HCT116 (cell line): Measurements from ENCODE around the gene KATNBL1. TPM values are rescaled to one million over a fixed set of nuclear protein-coding genes. Genes with fewer than 3 reads are reported as not detected.
A peak's percentile ranks its signal among the peaks of the same experiment; 100 is the strongest.

Source experiments
- ATAC-seq: fragments of 200-7000 bp; cut with Tn5 transposase; 2 replicates; pipeline ENCODE4 v1.9.1; 2020; ENCODE audit warnings: mild to moderate bottlenecking, moderate library complexity
- BruUV-seq: library from RNA; stranded (reverse); fragments of 400-500 nt; replicated peaks from 2 replicates; lab custom pipeline; 2021; lab: Mats Ljungman, UMichigan
- CTCF ChIA-PET: fragments of 300-600 bp; sonication (Branson Sonifier 250); formaldehyde crosslinking; loops from one replicate; lab custom pipeline; 2021; ENCODE audit warnings: antibody characterized with exemption; lab: Charles Lee
- POLR2A ChIA-PET: fragments of 300-600, 350-600 bp; sonication (Branson Sonifier 250); formaldehyde crosslinking; loops from one replicate; lab custom pipeline; 2021; ENCODE audit warnings: antibody characterized with exemption; lab: Charles Lee
- RAD21 ChIA-PET, 2 experiments: fragments of 300-600 bp; sonication (Branson Sonifier 250); formaldehyde crosslinking; loops; one replicate each; lab custom pipeline; 2023; ENCODE audit warnings: low total read pairs in 2 of 2; ENCODE audit not compliant: uncharacterized antibody in 2 of 2, unreplicated experiment in 2 of 2, low non-redundant PET in 1 of 2; lab: Charles Lee
- DNase-seq: peaks from one replicate; pipeline ENCODE4 v3.0.0-alpha.2; 2010; ENCODE audit warnings: low read depth, low spot score
- H2AFZ ChIP-seq: fragments of 200-600 bp; shearing (Covaris generic), sonication (generic); 2 replicates; pipeline ENCODE4 v1.6.1; 2017; ENCODE audit warnings: low read depth, mixed run types, mixed read lengths, antibody characterized with exemption, low read length; ENCODE audit not compliant: poor library complexity, severe bottlenecking
- H3K27ac ChIP-seq: 2 replicates; pipeline ENCODE4 v1.5.1; 2012; ENCODE audit warnings: low read depth, low read length
- H3K27me3 ChIP-seq: fragments of 200-600 bp; sonication (generic); 2 replicates; pipeline ENCODE4 v1.6.1; 2016; ENCODE audit warnings: mixed run types, low read length, mixed read lengths; ENCODE audit not compliant: insufficient read depth
- H3K36me3 ChIP-seq, 2 experiments: fragments of 200-500 bp in 1 of 2; fragments of 200-600 bp in 1 of 2; sonication (Bioruptor generic) in 1 of 2; sonication (generic) in 1 of 2; 2 replicates each; pipeline versions ENCODE4 v1.5.1 to v1.6.1; 2014 to 2016; ENCODE audit warnings: low read length in 2 of 2, inconsistent platforms in 1 of 2, mixed read lengths in 1 of 2, mixed run types in 1 of 2; ENCODE audit not compliant: insufficient read depth in 2 of 2, control insufficient read depth in 1 of 2
- H3K4me1 ChIP-seq, 2 experiments: fragments of 200-600 bp in 1 of 2; sonication (generic) in 1 of 2; 2 replicates each; pipeline versions ENCODE4 v1.5.1 to v1.6.1; 2012 to 2017; ENCODE audit warnings: low read length in 2 of 2, inconsistent platforms in 1 of 2, mild to moderate bottlenecking in 1 of 2, mixed read lengths in 1 of 2, mixed run types in 1 of 2, moderate library complexity in 1 of 2; ENCODE audit not compliant: insufficient read depth in 2 of 2, control insufficient read depth in 1 of 2
- H3K4me2 ChIP-seq: fragments of 200-600 bp; sonication (generic); 2 replicates; pipeline ENCODE4 v1.6.1; 2017; ENCODE audit warnings: mixed run types, low read length, mixed read lengths
- H3K4me3 ChIP-seq, 2 experiments: fragments of 200-600 bp in 1 of 2; sonication (generic) in 1 of 2; replicated peaks in 1 of 2; 2 replicates each; pipeline ENCODE4 v1.5.1; 2011 to 2016; ENCODE audit warnings: low read length in 2 of 2, control low read depth in 1 of 2, low read depth in 1 of 2, mild to moderate bottlenecking in 1 of 2, mixed read lengths in 1 of 2, mixed run types in 1 of 2
- H3K79me2 ChIP-seq: fragments of 200-600 bp; sonication (generic); 2 replicates; pipeline ENCODE4 v1.6.1; 2017; ENCODE audit warnings: mild to moderate bottlenecking, mixed run types, low read length, moderate library complexity, mixed read lengths; ENCODE audit not compliant: insufficient read depth
- H3K9ac ChIP-seq: fragments of 200-600 bp; sonication (generic); 2 replicates; pipeline ENCODE4 v1.6.1; 2016; ENCODE audit warnings: low read length, mixed read lengths
- H3K9me2 ChIP-seq: fragments of 200-600 bp; sonication (generic), shearing (Covaris generic); 2 replicates; pipeline ENCODE4 v1.6.1; 2017; ENCODE audit warnings: mixed run types, mild to moderate bottlenecking, moderate library complexity; ENCODE audit not compliant: insufficient read depth
- H3K9me3 ChIP-seq, 2 experiments: fragments of 200-500 bp in 1 of 2; fragments of 200-600 bp in 1 of 2; sonication (Bioruptor generic) in 1 of 2; sonication (generic) in 1 of 2; 2 replicates each; pipeline ENCODE4 v1.6.1; 2014 to 2017; ENCODE audit warnings: low read length in 2 of 2, mixed read lengths in 2 of 2, inconsistent platforms in 1 of 2, low read depth in 1 of 2, mild to moderate bottlenecking in 1 of 2, mixed run types in 1 of 2, moderate library complexity in 1 of 2; ENCODE audit not compliant: control insufficient read depth in 1 of 2, insufficient read depth in 1 of 2
- H4K20me1 ChIP-seq: fragments of 200-600 bp; sonication (generic), shearing (Covaris generic); 2 replicates; pipeline ENCODE4 v1.6.1; 2017; ENCODE audit warnings: mixed run types, mild to moderate bottlenecking, moderate library complexity; ENCODE audit not compliant: insufficient read depth
- CEBPB ChIP-seq: IDR thresholded peaks from 2 replicates; pipeline ENCODE4 v1.6.1; 2012; ENCODE audit warnings: low read depth
- CTCF ChIP-seq, 3 experiments: fragments of 200-600 bp in 1 of 3; sonication (generic) in 1 of 3; IDR thresholded peaks in 2 of 3; conservative IDR thresholded peaks in 1 of 3; 2 replicates each; pipeline ENCODE4 v1.5.1; 2012 to 2017; ENCODE audit warnings: low read depth in 2 of 3, low read length in 2 of 3, antibody characterized with exemption in 1 of 3, borderline replicate concordance in 1 of 3, control low read depth in 1 of 3, mild to moderate bottlenecking in 1 of 3, mixed read lengths in 1 of 3, mixed run types in 1 of 3, moderate library complexity in 1 of 3; ENCODE audit not compliant: insufficient read depth in 1 of 3
- EGR1 ChIP-seq: IDR thresholded peaks from 2 replicates; pipeline ENCODE4 v1.6.1; 2012; ENCODE audit warnings: low read depth
- ELF1 ChIP-seq: IDR thresholded peaks from 2 replicates; pipeline ENCODE4 v1.6.1; 2012; ENCODE audit warnings: low read depth, borderline replicate concordance
- JUND ChIP-seq: IDR thresholded peaks from 2 replicates; pipeline ENCODE4 v1.6.1; 2012
- MAX ChIP-seq: IDR thresholded peaks from 2 replicates; pipeline ENCODE4 v1.6.1; 2012
- POLR2A ChIP-seq: IDR thresholded peaks from 2 replicates; pipeline ENCODE4 v1.7.0; 2011; ENCODE audit warnings: borderline replicate concordance; ENCODE audit not compliant: insufficient read depth, insufficient read length; ENCODE audit errors: extremely low read depth
- RAD21 ChIP-seq: IDR thresholded peaks from 2 replicates; pipeline ENCODE4 v1.6.1; 2012; ENCODE audit warnings: low read depth, mild to moderate bottlenecking
- SP1 ChIP-seq: IDR thresholded peaks from 2 replicates; pipeline ENCODE4 v1.6.1; 2012; ENCODE audit warnings: low read depth
- TCF7L2 ChIP-seq: IDR thresholded peaks from 2 replicates; pipeline ENCODE4 v1.7.0; 2011; ENCODE audit warnings: borderline replicate concordance, inconsistent platforms; ENCODE audit not compliant: insufficient read depth, insufficient read length; ENCODE audit errors: extremely low read depth
- YY1 ChIP-seq: IDR thresholded peaks from 2 replicates; pipeline ENCODE4 v1.6.1; 2011; ENCODE audit warnings: low read length, low read depth, moderate library complexity, mild to moderate bottlenecking; ENCODE audit not compliant: insufficient replicate concordance; ENCODE audit errors: extremely low read depth
- ZBTB33 ChIP-seq: IDR thresholded peaks from 2 replicates; pipeline ENCODE4 v1.6.1; 2011; ENCODE audit warnings: mild to moderate bottlenecking, low read length, moderate library complexity; ENCODE audit not compliant: insufficient replicate concordance; ENCODE audit errors: extremely low read depth
- ZFX ChIP-seq: fragments of 450-650 bp; IDR thresholded peaks from 2 replicates; pipeline ENCODE4 v1.6.1; 2017
- ZNF274 ChIP-seq: fragments of 200-500 bp; sonication (Bioruptor generic); IDR thresholded peaks from 2 replicates; pipeline ENCODE4 v1.6.1; 2014; ENCODE audit warnings: mild to moderate bottlenecking, low read depth, low read length, inconsistent platforms
- intact Hi-C: fragments of 100-400 bp; cut with micrococcal nuclease; formaldehyde crosslinking; loops from 2 replicates; pipeline ENCODE4 v1.10.0; 2022
- total RNA-seq: library from RNA; stranded (reverse); gene quantifications from one replicate; pipeline ENCODE4 v1.2.1, GENCODE V29; 2021; ENCODE audit not compliant: unreplicated experiment

Gene KATNBL1
- total RNA-seq, 1 experiment from 2014 or later: 40.5 TPM

- intact Hi-C loops: no loop called here
- Histone ChIP-seq H3K27ac (no peak overlapping the region), H3K4me2 (no peak overlapping the region), H4K20me1 (no peaks in the 10 kb centered on the region), H3K4me1 (peaks cover 3 to 20% of the 10 kb centered on the region in 2 experiments; a peak in 3 of 4 replicates), H3K9me2 (no peaks in the 10 kb centered on the region), H3K9ac (no peak overlapping the region), H3K27me3 (no peaks in the 10 kb centered on the region), H2AFZ (no peak overlapping the region), H3K4me3 (no peak overlapping the region), H3K9me3 (no peaks in the 10 kb centered on the region), H3K36me3 (no peaks in the 10 kb centered on the region; a peak in 1 of 4 replicates), H3K79me2 (peaks cover 4% of the 10 kb centered on the region)
- no peak for TF ChIP-seq CEBPB
- no peak for TF ChIP-seq SP1
- TF ChIP-seq ZBTB33: no peak
- TF ChIP-seq YY1: no peak
- TF ChIP-seq ZFX: no peak
- TF ChIP-seq JUND: no peak
- no peak for TF ChIP-seq ZNF274
- no peak for TF ChIP-seq EGR1
- BruUV-seq: no TSS peak
- POLR2A ChIA-PET: no interaction called here
- CTCF ChIA-PET: no interaction called here
- DNase-seq: no peak
- RAD21 ChIA-PET: no interaction called here
- no peak for ATAC-seq
Measured at GRCh38 chr15:34214135-34214534, 4.2 kb upstream of the KATNBL1 start.

GRCh38 chr15:34213690-34214089 is 3.8 kb upstream of the KATNBL1 start:
- no peak overlapping the region for H3K4me2 ChIP-seq
- intact Hi-C loops: no loop called here
- H3K36me3 ChIP-seq: no peaks in the 10 kb centered on the region; a peak in 1 of 4 replicates
- no peaks in the 10 kb centered on the region for H3K9me2 ChIP-seq
- no peak overlapping the region for H2AFZ ChIP-seq
- RAD21 ChIA-PET: interaction anchor here in 1 of 2 experiments (0.6 kb wide), 1 partner anchor 128 kb away, joined by 3 read pairs; no protein-coding TSS in a partner anchor
- H3K9me3 ChIP-seq: no peaks in the 10 kb centered on the region
- peaks cover 8% of the 10 kb centered on the region for H3K79me2 ChIP-seq
- POLR2A ChIA-PET: no interaction called here
- no peaks in the 10 kb centered on the region for H3K27me3 ChIP-seq
- BruUV-seq: no TSS peak
- H3K27ac ChIP-seq: no peak overlapping the region
- H3K4me1 ChIP-seq: peaks cover 4 to 24% of the 10 kb centered on the region in 2 experiments; a peak in 3 of 4 replicates
- ATAC-seq (no peak), DNase-seq (no peak)
- no peak overlapping the region for H3K4me3 ChIP-seq
- no peak overlapping the region for H3K9ac ChIP-seq
- CTCF ChIA-PET: no interaction called here
- TF ChIP-seq ELF1: no peak
- no peak for TF ChIP-seq YY1
- no peak for TF ChIP-seq MAX
- no peak for TF ChIP-seq TCF7L2
- no peak for TF ChIP-seq POLR2A
- TF ChIP-seq CTCF (IDR thresholded peaks at IDR 0.05 in 2 of 3, conservative IDR thresholded peaks at IDR 0.05 in 1 of 3; ENCODE audit: borderline replicate concordance in 1 of 3, insufficient read depth in 1 of 3, low read depth in 2 of 3, low read length in 2 of 3): 0 out of 6 replicates have a peak, but pooled peaks of 1 of the 3 experiments have one; percentile 15
- no peak for TF ChIP-seq RAD21
- H4K20me1 ChIP-seq: no peaks in the 10 kb centered on the region
